ENCODE data around the gene AOX1.

DNA sequence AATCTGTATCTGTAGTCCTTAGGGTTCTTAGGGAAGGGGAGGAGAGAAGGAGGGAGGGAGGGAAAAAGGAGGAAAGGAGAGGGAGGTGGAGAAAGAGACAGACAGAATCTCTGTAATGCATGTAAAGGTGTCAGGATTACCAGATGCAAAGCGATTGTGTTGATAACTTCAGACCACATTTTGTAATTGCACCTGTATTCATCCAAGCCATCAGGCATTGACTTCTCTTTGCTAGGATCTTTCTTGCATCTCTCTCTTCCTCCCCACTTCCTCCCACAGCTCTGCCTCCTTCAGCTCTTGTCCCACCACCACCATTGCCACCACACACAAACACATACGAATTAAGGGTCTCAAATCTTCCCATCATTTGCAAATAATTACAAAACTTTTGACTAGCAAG lies 91.4 kb downstream of the AOX1 start:
- TF ChIP-seq, protein P1, sequence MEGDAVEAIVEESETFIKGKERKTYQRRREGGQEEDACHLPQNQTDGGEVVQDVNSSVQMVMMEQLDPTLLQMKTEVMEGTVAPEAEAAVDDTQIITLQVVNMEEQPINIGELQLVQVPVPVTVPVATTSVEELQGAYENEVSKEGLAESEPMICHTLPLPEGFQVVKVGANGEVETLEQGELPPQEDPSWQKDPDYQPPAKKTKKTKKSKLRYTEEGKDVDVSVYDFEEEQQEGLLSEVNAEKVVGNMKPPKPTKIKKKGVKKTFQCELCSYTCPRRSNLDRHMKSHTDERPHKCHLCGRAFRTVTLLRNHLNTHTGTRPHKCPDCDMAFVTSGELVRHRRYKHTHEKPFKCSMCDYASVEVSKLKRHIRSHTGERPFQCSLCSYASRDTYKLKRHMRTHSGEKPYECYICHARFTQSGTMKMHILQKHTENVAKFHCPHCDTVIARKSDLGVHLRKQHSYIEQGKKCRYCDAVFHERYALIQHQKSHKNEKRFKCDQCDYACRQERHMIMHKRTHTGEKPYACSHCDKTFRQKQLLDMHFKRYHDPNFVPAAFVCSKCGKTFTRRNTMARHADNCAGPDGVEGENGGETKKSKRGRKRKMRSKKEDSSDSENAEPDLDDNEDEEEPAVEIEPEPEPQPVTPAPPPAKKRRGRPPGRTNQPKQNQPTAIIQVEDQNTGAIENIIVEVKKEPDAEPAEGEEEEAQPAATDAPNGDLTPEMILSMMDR (IDR thresholded peaks at IDR 0.05 in 2 of 3, conservative IDR thresholded peaks at IDR 0.05 in 1 of 3; ENCODE audit: borderline replicate concordance in 1 of 3, insufficient read depth in 1 of 3, low read depth in 2 of 3, low read length in 2 of 3): no peak
- TF ChIP-seq ZNF274 (IDR thresholded peaks at IDR 0.05; ENCODE audit: low read depth, low read length): no peak
- TF ChIP-seq, protein P2, sequence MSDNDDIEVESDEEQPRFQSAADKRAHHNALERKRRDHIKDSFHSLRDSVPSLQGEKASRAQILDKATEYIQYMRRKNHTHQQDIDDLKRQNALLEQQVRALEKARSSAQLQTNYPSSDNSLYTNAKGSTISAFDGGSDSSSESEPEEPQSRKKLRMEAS (IDR thresholded peaks at IDR 0.05): no peak
- TF ChIP-seq SIN3A (IDR thresholded peaks at IDR 0.05; ENCODE audit: low read depth): no peak
- no peak for TF ChIP-seq TCF7L2 (IDR thresholded peaks at IDR 0.05; ENCODE audit: borderline replicate concordance, extremely low read depth, insufficient read depth, insufficient read length)
